Measurements from ENCODE around the gene METTL17.
"Not testable (repeated sequence)": the region's sequence is repeated elsewhere in the genome, so short reads cannot be mapped to it uniquely, and the experiment has no call there.

The METTL17 gene

DNA sequence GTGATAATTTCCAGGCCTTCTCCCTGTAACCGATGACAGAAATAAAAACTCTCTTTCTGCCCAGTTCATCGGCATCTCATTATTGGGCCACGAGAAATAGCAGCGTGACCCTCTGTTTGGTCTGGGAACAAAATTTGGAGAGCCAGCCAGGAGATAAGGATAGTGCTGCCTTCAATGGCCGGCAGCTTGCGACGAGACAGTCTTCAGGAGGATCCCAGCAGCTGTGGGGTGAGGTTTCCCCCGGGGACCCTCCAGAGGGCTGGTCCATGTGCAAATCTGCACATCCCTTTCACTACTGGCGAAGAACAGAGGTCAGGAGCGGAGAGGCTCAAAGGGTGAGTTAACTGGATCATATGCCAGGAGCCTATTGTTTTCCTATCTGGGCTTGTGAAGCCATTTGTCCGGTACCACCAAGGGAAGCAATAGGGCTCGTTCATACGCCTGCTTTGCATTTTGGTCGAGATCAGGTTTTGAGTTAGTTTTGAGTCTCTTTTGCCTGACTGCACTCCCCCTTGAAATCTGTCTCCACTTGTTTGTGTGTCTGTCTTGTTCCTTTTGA is 14.1 kb downstream of the METTL17 start:
- TF ChIP-seq BHLHE40 (IDR thresholded peaks at IDR 0.05; ENCODE audit: borderline replicate concordance) (no peak), FOXK2 (IDR thresholded peaks at IDR 0.05) (no peak), FOXA1 (IDR thresholded peaks at IDR 0.05) (no peak), LEF1 (IDR thresholded peaks at IDR 0.05; ENCODE audit: borderline replicate concordance) (no peak), NFRKB (IDR thresholded peaks at IDR 0.05) (no peak), CTBP1 (IDR thresholded peaks at IDR 0.05; ENCODE audit: borderline replicate concordance) (no peak), SUZ12 (IDR thresholded peaks at IDR 0.05) (no peak)

GRCh38 chr14:21009721-21010120 is 19.9 kb downstream of the METTL17 start:
- POLR2A ChIA-PET; DNase-seq (ENCODE audit: extremely low spot score): not testable (repeated sequence)
- CTCF ChIA-PET, result interaction anchor here (1.6 kb wide), 1 partner anchor 30 kb away, joined by 4 read pairs; no protein-coding TSS in a partner anchor

More for the DNA sequence above, 14.1 kb downstream of the METTL17 start:
- ChIA-PET CTCF (interaction anchor here (1.1 to 2.9 kb wide), 5 partner anchors 11 to 137 kb away, joined by 3 to 18 read pairs (median 5); partner anchors contain the start of gene ARHGEF40), POLR2A (no interaction called here)
- no peak for DNase-seq (ENCODE audit: extremely low spot score)

- DNase-seq (ENCODE audit: extremely low spot score), result no peak
- TF ChIP-seq BHLHE40 (IDR thresholded peaks at IDR 0.05; ENCODE audit: borderline replicate concordance), result no peak
- no peak for TF ChIP-seq ELF4 (IDR thresholded peaks at IDR 0.05)
- TF ChIP-seq SP1 (IDR thresholded peaks at IDR 0.05), result no peak
- TF ChIP-seq FOXA1 (IDR thresholded peaks at IDR 0.05), result no peak
- ChIA-PET CTCF (interaction anchor here (0.8 to 2.1 kb wide), 5 partner anchors 12 to 95 kb away, joined by 3 to 12 read pairs (median 3); partner anchors contain the start of gene SLC39A2), POLR2A (interaction anchor here (1.3 kb wide), 1 partner anchor 40 kb away, joined by 4 read pairs; no protein-coding TSS in a partner anchor)
Observed at GRCh38 chr14:21011136-21011535, 21.4 kb downstream of the METTL17 start.

GRCh38 chr14:21014761-21015190 is 25.0 kb downstream of the METTL17 start:
- peak; percentile 79 for DNase-seq (ENCODE audit: extremely low spot score)
- ChIA-PET POLR2A (interaction anchor here (0.9 to 2.1 kb wide), 12 partner anchors 9 to 90 kb away, joined by 3 to 18 read pairs (median 6); partner anchors contain the start of genes ARHGEF40, NDRG2 and RNASE7), CTCF (interaction anchor here (0.6 to 4.7 kb wide), 28 partner anchors 9 to 362 kb away, joined by 3 to 98 read pairs (median 12); partner anchors contain the start of genes NDRG2, RNASE13 and SLC39A2)
- no peak for TF ChIP-seq LEF1 (IDR thresholded peaks at IDR 0.05; ENCODE audit: borderline replicate concordance)
- TF ChIP-seq, protein P1, sequence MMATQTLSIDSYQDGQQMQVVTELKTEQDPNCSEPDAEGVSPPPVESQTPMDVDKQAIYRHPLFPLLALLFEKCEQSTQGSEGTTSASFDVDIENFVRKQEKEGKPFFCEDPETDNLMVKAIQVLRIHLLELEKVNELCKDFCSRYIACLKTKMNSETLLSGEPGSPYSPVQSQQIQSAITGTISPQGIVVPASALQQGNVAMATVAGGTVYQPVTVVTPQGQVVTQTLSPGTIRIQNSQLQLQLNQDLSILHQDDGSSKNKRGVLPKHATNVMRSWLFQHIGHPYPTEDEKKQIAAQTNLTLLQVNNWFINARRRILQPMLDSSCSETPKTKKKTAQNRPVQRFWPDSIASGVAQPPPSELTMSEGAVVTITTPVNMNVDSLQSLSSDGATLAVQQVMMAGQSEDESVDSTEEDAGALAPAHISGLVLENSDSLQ (IDR thresholded peaks at IDR 0.05), result peak; percentile 96

DNA sequence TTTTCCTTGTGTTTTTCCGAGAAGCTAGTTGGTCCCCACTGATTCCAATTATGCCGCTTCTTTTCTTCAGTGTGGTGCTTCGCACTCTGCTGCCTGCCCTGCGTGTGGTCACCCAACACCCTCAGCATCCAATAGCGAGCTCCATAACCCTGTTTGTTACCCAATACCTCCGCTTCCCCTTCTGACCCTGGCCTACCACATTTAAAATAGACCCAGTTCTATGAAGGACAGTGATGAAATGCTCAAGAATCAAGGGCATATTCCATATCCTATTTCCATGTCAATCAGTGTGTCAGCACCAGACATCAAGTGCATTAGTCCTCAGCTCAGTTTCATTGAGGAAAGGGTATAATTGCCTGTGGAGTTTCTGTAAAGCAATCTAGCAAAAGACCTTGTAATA is 25.5 kb downstream of the METTL17 start:
- no peak for DNase-seq (ENCODE audit: extremely low spot score)
- ChIA-PET POLR2A (interaction anchor here (1.1 to 2.1 kb wide), 9 partner anchors 9 to 89 kb away, joined by 4 to 18 read pairs (median 7); partner anchors contain the start of genes ARHGEF40 and NDRG2), CTCF (interaction anchor here (0.6 to 4.7 kb wide), 26 partner anchors 8 to 250 kb away, joined by 3 to 98 read pairs (median 13); partner anchors contain the start of genes NDRG2, RNASE13 and SLC39A2)
- no peak for TF ChIP-seq SUZ12 (IDR thresholded peaks at IDR 0.05)
- TF ChIP-seq ZNF384 (IDR thresholded peaks at IDR 0.05), result no peak
- TF ChIP-seq, protein P1 (IDR thresholded peaks at IDR 0.05), result no peak

GRCh38 chr14:21016413-21017190 is 26.8 kb downstream of the METTL17 start:
- ChIA-PET POLR2A (interaction anchor here (1.1 to 2.1 kb wide), 3 partner anchors 30 to 76 kb away, joined by 3 to 7 read pairs (median 3); no protein-coding TSS in a partner anchor), CTCF (interaction anchor here (0.6 to 4.7 kb wide), 7 partner anchors 18 to 88 kb away, joined by 3 to 98 read pairs (median 19); partner anchors contain the start of gene SLC39A2)
- TF ChIP-seq FOXM1 (IDR thresholded peaks at IDR 0.05; ENCODE audit: borderline replicate concordance), result no peak
- TF ChIP-seq SUZ12 (IDR thresholded peaks at IDR 0.05), result no peak
- TF ChIP-seq LEF1 (IDR thresholded peaks at IDR 0.05; ENCODE audit: borderline replicate concordance), result no peak
- TF ChIP-seq BHLHE40 (IDR thresholded peaks at IDR 0.05; ENCODE audit: borderline replicate concordance), result no peak
- TF ChIP-seq ZNF384 (IDR thresholded peaks at IDR 0.05), result no peak
- TF ChIP-seq CTBP1 (IDR thresholded peaks at IDR 0.05; ENCODE audit: borderline replicate concordance), result no peak
- TF ChIP-seq, protein P1 (IDR thresholded peaks at IDR 0.05), result no peak
- TF ChIP-seq TARDBP (IDR thresholded peaks at IDR 0.05), result no peak
- TF ChIP-seq L3MBTL2 (conservative IDR thresholded peaks at IDR 0.05), result no peak
- no peak for TF ChIP-seq SP1 (IDR thresholded peaks at IDR 0.05)
- no peak for DNase-seq (ENCODE audit: extremely low spot score)
